DMS53 treated with DMSO at 0.1 percent for 48 hours (cell line): Measurements from ENCODE around the gene GATAD2A.

ENCODE experiments used
- DNase-seq: peaks from one replicate; lab custom pipeline; 2025; ENCODE audit not compliant: unreplicated experiment; lab: John Stamatoyannopoulos, UW

The GATAD2A gene

DNA sequence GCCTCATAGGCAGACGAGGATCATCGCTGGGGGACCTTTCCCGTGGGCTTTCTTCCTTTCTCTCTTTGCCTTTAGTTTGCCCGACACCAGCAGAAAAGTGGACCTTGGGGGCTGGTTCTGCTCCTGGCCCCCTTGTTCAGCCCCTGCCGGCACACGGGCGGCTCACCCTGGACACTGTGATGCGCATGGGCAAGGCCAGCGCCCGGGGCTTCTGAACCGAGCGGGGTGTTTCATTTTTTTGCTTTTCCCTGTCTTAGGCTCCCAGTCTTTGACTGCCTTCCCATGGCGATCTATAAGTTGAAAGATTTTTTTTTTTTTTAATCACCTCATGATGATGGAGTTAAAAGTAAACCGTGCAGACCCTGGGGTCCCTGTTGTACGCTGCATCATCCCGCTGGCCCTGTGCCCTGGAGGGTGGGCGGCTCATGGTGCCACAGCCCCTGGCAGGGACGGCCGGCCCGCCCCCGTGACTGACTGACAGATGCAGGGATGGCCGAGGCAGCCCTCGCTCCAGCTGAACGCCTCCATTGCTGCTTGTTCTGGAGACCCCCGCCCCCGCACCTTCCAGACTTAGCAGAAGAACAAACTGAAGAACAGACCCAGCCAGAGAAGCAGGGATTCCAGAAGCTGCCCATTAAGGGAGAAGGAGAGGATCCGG is 100.3 kb downstream of the GATAD2A start:
- DNase-seq = no peak

DNA sequence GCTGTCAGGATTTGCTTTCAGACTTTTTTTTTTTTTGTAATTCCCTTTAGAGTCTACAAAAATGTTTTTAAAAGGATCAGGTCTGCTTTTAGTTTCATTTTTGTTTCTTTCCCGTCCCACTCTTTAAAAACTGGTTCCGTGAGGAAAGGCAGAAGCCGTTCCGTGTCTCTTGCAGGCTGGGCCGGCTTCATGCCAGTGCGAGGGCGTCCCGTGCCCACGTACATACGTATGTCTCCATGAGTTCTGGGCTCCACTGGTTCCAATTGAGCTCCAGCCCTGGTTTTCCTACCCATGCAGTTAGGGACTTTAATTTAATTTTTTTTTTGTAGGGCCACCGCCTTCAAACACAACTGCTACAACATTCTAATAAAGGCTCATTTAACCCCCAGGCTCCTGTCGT is 101.1 kb downstream of the GATAD2A start:
- no peak for DNase-seq

DNA sequence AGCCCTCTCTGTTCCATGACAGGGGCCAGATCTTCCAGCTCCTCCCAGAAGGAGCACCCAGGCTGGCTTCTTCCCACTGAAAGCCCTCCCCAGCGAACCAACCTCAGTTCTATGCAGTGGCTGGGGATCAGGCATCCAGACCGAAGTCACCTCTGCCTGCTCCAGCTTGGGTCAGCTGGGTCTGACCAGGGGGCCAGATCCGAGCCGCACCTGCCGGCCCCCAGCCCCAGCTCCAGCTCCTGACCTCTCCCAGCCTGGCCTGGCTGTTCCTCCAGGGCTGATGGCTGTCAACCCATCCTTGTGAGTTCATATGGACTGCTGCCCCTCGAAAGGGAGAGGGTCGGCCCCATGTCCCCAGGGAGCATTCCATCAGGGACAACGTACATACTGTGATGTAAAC is 101.9 kb downstream of the GATAD2A start:
- DNase-seq = no peak

DNA sequence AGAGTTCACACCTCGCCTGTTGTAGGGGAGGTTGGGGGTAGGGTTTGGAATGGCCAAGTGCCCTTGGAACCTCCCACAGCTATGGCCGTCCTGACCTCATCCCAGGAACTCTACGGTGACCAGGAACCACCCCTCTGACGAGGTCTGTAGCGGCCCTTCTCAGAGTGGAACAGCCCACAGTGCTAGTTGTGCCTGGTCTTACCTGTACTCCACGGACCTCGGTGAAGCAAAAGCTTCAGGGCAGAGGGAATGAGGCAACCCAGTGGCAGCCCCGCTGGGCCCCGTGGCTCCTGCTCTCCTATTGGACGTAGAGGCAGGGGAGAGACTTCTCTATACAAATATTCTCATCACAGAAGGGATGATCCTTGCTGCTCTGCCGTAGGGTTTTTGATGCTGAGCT is 102.7 kb downstream of the GATAD2A start:
- no peak for DNase-seq

DNA sequence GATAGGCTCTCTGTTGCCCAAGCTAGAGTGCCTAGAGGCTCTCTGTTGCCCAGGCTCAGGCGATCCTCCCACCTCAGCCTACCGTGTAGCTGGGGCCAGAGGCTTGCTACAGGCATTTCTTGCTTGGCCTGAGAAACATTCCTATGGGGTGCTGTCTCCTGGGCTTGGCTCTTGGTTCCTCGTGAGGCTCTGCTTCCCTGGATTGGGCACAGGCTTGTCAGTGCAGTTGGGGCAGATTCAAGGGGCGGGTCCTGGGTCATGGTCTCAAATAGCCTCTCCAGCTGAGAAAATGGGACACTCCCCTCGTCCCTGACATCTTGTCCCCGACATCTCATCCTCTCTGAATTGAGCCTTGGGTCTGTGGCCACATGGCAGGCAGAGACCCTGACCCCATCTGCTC is 105.0 kb downstream of the GATAD2A start:
- no peak for DNase-seq

DNA sequence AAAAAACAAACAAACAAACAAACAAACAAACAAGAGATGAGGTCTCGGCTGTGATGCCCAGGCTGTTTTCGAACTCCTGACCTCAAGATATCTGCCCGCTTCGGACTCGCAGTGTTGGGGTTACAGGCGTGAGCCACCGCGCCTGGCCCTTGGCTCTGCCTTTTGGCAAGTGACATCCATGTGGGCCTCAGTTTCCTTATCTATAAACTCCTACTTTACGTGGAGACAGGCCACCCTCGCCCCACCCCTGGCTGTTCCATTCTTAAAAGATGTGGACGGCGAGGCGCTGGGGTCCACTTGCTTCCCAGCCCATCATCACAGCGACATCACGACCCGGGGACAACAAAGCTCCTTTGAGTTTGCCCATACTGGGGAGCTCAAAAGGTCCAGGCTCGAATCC is 108.2 kb downstream of the GATAD2A start:
- no peak for DNase-seq

DNA sequence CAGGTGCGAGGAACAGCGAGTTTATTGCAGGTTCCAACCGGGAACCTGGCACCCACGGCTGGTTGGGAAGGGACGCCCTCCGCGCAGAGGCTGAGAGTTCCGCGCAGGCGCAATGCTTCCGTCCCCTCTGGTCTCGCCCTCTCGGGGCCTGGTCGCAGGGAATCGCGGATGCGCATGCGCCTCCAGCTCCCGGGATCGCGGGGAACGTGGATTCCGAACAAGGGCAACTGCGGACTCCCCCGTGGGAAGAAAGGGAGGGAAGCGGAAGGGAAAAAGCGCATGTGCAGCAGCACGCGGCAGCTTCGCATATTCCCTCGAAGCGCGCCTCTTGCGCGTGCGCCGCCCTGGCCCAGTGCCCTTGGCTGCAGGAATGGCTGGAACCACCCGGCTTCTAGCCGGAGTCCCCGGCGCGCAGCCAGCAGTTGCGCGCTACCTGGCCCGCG is 108.8 kb downstream of the GATAD2A start:
- DNase-seq = no peak

DNA sequence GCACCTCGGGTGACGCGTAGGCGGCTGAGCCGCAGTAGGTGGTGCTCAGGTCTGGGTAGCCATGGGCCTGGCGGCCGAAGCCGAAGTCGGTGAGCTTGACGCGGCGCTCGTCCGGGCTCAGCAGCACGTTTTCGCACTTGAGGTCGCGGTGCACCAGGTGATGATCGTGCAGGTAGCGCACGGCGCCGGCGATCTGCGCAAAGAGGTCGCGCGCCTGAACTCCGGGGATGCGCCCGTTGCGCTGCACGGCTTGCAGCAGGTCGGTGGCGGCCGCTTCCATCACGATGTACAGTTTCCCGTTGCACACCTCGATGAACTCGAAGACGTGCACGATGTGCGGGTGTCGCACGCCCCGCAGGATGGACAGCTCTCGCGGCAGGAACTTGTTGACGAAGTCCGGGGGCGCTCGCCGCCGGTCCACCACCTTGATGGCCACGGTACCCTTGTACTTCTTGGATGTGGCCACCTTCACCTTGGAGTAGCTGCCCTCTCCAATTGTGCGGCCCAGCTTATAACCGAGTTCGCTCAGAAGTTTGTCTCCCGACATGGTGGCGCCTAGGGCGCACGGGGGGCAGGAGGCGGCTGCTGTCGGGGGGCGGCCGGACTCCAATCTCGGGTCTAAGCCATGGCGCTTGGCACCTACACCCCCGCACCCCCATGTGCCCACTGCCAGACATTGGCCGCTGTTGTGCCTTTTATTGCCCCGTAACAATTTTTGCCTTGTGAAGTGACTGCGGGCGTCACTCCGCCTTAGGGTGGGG is 109.6 kb downstream of the GATAD2A start, which contains the start of gene TSSK6:
Gene TSSK6 (minus strand): TSS at position 668 of the 761 bp plus-strand sequence. CDS start 121 bp downstream, at position 547.
- DNase-seq = no peak

DNA sequence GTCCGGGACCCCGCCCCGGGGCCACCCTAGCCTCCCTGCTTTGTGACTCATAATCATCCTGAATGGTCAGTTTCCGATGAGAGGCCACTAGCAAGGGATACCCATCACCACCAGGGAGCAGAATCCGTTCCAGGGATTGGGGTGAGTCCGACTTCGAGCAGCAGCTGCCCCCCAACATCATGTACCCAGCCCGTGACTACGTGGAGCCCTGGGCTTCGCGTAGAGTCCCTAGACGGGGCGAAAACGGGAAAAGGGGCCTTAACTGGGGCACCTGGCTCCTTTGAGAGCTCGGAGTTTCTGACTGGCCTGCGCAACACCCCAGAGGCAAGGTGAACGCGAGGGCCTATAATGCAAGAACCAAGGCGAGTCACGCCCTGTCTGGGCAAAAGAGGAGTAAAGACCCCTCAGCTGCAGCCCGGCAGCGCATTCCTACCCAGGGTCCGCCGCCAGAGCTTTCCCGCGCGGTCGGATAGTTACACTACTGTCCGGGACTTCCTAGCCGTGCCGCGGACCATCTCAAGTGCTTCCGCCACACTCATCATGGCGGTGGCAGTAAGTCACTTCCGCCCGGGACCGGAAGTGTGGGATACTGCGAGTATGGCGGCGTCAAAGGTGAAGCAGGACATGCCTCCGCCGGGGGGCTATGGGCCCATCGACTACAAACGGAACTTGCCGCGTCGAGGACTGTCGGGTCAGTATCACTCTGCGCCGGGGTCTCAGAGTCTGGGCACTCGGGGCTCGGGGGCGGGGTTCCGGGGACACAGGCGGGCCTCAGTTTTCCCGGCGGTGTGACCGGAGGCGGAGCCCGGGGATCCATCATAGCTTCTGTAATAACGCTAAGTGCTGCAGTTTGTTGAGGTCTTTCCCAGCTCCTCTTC is 110.4 kb downstream of the GATAD2A start, which contains the start of gene NDUFA13:
Gene NDUFA13 (plus strand): TSS at position 584 of the 878 bp plus-strand sequence. CDS start 14 bp downstream, at position 598.
- peak; percentile 67 for DNase-seq

DNA sequence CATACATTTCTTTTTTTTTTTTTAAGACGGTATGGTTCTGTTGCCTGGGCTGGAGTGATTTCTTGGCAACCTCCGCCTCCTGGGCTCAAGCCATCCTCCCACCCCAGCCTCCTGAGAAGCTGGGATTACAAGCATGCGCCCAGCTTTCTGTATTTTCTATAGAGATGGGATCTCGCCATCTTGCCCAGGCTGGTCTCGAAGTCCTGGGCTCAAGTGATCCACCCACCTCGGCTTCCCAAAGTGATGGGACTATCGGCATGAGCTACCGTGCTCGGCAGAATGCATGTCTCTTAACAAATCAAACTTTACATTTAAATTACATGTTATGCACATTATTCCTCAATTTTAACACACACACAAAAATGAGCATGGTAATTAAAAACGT is 111.8 kb downstream of the GATAD2A start:
- DNase-seq = no peak

DNA sequence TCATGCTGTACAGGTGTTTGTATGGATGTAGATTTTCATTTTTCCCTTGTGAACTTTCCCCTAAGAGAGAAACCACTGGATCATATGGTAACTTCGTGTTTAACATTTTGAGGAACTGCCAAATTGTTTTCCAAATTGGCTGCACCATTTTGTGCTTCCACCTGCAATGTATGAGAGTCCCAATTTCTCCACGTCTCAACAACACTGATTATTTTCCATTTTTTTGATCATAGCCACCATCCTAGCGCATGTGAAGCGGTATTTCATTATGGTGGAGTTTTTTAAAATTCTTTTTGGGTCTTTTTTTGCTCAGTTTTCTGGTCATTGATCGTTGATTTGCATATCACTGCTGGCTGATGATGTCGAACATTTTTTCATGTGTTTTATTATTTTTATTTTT is 115.5 kb downstream of the GATAD2A start:
- no peak for DNase-seq

DNA sequence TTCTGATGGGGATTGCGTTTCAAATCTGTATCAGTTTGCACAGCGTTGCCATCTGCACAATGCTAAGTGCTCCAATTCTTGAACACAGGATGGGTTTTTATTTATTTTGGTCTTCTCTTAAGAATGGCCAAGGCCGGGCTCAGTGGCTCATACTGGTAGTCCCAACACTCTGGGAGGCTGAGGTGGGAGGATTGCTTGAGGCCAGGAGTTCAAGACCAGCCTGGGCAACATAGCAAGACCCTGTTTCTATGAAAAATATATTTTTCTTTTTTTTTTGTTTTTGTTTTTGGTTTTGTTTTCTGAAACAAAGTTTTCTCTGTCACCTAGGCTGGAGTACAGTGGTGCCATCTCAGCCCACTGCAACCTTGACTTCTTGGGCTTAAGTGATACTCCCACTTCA is 117.7 kb downstream of the GATAD2A start:
- DNase-seq = no peak

DNA sequence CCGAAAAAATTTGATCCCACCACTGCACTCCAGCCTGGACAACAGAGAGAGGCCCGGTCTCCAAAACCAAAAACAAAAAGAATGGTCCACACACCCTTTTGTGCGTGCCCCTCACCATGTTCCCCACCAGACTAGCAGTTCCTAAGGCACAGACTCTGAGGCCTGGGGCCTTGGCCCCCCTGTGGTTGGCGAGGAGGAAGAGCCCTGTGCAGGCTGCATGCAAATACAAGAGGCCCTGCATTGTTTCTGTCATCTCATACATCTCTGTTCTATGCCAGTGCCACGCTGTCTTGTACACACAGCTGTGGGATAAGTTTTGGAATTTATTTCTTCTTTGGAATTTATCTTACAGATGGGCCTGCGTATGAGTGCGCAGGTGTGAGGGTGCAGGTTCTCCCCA is 118.6 kb downstream of the GATAD2A start:
- no peak for DNase-seq

DNA sequence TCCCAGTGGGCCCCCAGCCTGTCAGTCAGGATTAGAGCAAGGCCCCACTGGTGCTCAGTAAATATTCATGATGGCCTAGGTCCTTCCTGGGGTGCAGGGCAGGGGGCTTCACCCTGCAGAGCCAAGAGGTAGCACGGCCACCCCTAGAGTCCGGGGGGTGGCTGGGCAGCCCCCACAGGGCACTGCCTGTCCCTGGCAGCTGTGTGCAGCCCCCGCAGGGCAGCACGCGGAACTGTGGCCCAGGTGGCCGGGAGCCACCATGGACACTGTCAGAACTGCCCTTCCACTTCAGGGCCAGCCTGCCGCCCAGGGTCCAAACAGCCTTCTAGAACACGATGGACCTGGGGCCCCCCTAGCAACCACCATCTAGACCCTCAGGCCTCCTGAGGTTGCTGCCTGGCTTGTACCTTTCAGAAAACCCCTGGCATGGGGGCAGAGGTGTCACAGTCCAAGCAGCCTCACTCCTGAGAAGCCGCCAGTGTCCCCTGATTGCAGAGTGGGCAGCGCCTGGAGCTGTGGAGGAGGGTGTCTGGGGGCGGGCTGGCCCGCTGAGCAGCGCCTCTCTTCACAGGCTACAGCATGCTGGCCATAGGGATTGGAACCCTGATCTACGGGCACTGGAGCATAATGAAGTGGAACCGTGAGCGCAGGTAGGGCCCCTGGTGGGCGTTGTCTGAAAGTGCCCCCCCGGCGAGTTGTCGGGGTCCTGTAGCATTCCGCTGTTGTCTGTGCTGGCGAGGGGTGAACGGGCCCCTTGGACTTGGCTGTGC is 120.3 kb downstream of the GATAD2A start:
- no peak for DNase-seq

DNA sequence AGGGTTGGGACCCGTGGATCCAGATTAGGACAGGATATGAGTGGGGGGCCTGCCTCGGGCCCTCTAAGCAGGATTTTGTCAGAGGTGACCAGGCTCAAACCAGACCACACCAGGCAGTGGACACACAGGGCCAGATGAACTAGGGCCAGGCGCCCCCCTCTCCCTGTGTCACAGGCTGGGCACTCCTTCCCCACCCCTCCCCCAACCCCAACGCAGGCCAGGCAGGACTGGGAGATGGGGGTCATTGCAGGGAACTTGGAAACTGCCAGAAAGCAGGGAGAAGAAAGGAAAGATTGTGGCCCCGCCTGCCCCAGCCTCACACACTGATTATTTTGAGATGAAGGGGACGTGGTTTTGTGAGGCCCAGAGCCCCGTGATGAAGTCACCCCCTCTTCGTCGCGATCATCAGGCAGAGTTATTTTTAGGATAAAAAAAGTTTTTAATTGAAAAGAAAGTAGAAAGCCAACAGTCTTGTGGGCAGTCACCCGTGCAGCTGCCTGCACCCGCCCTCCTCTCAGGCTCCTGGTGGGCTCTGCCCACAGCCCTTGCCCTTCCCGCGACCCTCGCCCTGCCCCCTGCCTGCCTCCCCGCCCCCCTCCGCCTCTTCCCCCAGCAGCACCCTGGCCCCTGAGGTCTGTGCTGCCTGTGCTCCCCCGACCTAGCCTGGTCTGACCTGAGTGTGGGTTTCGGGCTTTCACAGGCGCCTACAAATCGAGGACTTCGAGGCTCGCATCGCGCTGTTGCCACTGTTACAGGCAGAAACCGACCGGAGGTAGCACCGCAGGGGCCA is 121.3 kb downstream of the GATAD2A start:
- DNase-seq = no peak

DNA sequence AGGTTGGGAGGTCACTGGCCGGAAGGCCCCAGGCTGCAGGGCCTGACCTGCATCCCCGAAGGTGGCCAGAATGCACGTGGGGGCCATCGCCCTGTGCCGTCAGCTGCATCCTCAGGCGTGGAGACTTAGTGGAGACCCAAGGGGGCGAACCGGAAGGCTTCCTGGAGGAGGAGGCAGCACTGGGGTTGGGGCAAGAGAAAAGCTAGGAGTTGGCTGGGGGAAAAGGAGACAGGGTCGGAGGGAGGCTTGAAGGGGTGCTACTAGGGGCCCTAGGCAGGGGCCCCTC is 121.8 kb downstream of the GATAD2A start:
- DNase-seq = no peak

DNA sequence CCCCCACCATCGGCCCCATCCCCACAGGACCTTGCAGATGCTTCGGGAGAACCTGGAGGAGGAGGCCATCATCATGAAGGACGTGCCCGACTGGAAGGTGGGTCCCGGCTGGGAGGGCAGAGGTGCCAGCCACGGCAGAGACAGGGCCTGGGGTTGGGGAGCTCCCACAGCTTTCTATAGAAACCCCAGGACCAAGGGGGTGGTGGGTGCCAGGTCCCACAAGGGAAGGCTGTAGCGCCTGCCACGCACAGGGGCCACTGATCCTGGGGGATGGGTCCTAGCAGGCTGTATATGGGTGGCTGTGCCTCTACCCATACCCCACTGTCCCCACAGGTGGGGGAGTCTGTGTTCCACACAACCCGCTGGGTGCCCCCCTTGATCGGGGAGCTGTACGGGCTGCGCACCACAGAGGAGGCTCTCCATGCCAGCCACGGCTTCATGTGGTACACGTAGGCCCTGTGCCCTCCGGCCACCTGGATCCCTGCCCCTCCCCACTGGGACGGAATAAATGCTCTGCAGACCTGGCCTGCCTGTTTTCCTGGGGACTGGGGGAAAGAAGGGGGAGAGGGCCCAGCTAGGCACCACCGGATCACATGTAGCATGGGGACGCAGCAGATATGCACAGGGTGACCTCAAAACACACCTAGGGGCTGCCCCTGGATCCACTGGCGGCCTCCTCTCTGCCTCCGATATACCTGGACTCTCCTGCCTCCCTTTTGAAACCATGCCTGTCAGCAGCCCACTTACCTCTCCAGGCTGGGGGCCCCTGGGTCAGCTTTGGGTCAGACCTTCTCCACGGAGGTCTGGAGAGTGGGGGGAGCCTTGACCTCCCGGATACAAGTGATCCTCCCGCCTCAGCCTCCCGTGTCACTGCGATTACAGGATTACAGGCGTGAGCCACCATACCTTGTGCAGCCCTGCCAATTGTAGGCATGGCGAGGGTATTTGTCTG is 122.5 kb downstream of the GATAD2A start:
- DNase-seq = no peak

DNA sequence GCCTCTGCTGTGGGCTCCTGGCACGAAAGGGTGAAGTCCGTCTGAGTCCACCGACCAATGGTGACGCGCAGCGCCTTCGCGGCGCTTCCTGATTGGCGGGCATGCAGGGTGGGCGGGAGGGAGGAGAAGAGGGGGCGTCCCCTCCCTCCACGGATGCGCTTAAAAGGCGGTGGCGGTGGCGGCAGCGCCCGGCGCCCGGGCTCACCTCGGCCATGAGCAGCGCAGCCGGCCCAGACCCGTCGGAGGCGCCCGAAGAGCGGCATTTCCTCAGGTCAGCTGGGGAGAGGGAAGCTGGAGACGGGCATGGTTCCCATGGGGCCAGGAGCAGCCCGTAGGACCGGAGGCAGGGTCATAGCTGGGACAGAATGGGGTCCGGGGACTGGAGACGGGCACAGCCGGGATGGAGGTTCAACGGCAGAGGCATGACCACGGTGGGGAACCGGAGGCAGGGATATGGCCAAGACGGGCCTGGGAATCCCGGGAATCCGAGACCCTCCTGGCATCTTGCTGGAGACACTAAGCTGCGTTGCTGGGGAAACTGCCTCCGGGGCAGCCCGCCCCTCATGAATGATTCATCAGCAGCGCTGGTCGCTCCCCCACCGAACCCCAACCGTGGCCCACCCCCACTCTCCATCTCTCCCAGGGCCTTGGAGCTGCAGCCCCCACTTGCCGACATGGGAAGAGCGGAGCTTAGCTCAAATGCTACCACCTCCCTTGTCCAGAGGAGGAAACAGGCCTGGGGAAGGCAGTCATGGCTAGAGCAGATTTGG is 123.4 kb downstream of the GATAD2A start, which contains the start of gene YJEFN3:
Gene YJEFN3 (plus strand): TSS at position 191 of the 770 bp plus-strand sequence. CDS start 22 bp downstream, at position 213.
- DNase-seq = no peak
